HEK293 (cell line): ENCODE data around the gene PRCC.

Source experiments
- SP2 ChIP-seq: fragments of 450-650 bp; formaldehyde crosslinking; IDR thresholded peaks from 2 replicates; pipeline ENCODE4 v1.5.1; 2016; ENCODE audit warnings: missing biosample characterization, missing genetic modification characterization
- SP3 ChIP-seq: fragments of 450-650 bp; formaldehyde crosslinking; IDR thresholded peaks from 2 replicates; pipeline ENCODE4 v1.5.1; 2016; ENCODE audit warnings: missing biosample characterization, missing genetic modification characterization
- ZBTB17 ChIP-seq: fragments of 450-650 bp; formaldehyde crosslinking; IDR thresholded peaks from 2 replicates; pipeline ENCODE4 v1.5.1; 2016; ENCODE audit warnings: missing biosample characterization, missing genetic modification characterization
- ZEB2 ChIP-seq: fragments of 450-650 bp; formaldehyde crosslinking; IDR thresholded peaks from 2 replicates; pipeline ENCODE4 v1.5.1; 2016; ENCODE audit warnings: missing biosample characterization, missing genetic modification characterization
- ZNF146 ChIP-seq: fragments of 450-650 bp; formaldehyde crosslinking; IDR thresholded peaks from 2 replicates; pipeline ENCODE4 v1.5.1; 2016; ENCODE audit warnings: missing biosample characterization, missing genetic modification characterization
- ZNF174 ChIP-seq: fragments of 450-650 bp; formaldehyde crosslinking; IDR thresholded peaks from 2 replicates; pipeline ENCODE4 v1.5.0; 2017; ENCODE audit warnings: missing biosample characterization, mild to moderate bottlenecking, missing genetic modification characterization
- ZNF184 ChIP-seq: fragments of 450-650 bp; IDR thresholded peaks from 2 replicates; pipeline ENCODE4 v1.5.1; 2018; ENCODE audit warnings: missing biosample characterization, mild to moderate bottlenecking, missing genetic modification characterization
- ZNF2 ChIP-seq: fragments of 450-650 bp; formaldehyde crosslinking; IDR thresholded peaks from 2 replicates; pipeline ENCODE4 v1.5.1; 2016; ENCODE audit warnings: missing biosample characterization, missing genetic modification characterization
- ZNF248 ChIP-seq: fragments of 450-650 bp; formaldehyde crosslinking; IDR thresholded peaks from 2 replicates; pipeline ENCODE4 v1.5.1; 2017; ENCODE audit warnings: missing biosample characterization, missing genetic modification characterization
- ZNF292 ChIP-seq: fragments of 450-650 bp; formaldehyde crosslinking; IDR thresholded peaks from 2 replicates; pipeline ENCODE4 v1.5.1; 2016; ENCODE audit warnings: low read depth, missing biosample characterization, missing genetic modification characterization, borderline replicate concordance
- ZNF341 ChIP-seq: fragments of 450-650 bp; formaldehyde crosslinking; IDR thresholded peaks from 2 replicates; pipeline ENCODE4; 2016; ENCODE audit warnings: low read depth, missing biosample characterization, missing genetic modification characterization
- ZNF394 ChIP-seq: fragments of 450-650 bp; formaldehyde crosslinking; IDR thresholded peaks from 2 replicates; pipeline ENCODE4 v1.5.1; 2016; ENCODE audit warnings: missing biosample characterization, missing genetic modification characterization, mild to moderate bottlenecking, moderate library complexity, borderline replicate concordance
- ZNF571 ChIP-seq: fragments of 450-650 bp; formaldehyde crosslinking; IDR thresholded peaks from 2 replicates; pipeline ENCODE4 v1.5.0; 2017; ENCODE audit warnings: missing biosample characterization, missing genetic modification characterization
- ZNF624 ChIP-seq: fragments of 450-650 bp; formaldehyde crosslinking; IDR thresholded peaks from 2 replicates; pipeline ENCODE4 v1.5.1; 2017; ENCODE audit warnings: missing biosample characterization, missing genetic modification characterization
- ZNF626 ChIP-seq: fragments of 450-650 bp; sonication (Bioruptor Pico); formaldehyde crosslinking; IDR thresholded peaks from 2 replicates; pipeline ENCODE4 v1.5.1; 2018; ENCODE audit warnings: missing biosample characterization, missing genetic modification characterization, inconsistent platforms
- ZNF792 ChIP-seq: fragments of 450-650 bp; formaldehyde crosslinking; IDR thresholded peaks from 2 replicates; pipeline ENCODE4 v1.5.1; 2016; ENCODE audit warnings: missing biosample characterization, missing genetic modification characterization
- TF ChIP-seq, protein P1 (sequence below): fragments of 450-650 bp; formaldehyde crosslinking; IDR thresholded peaks from 2 replicates; pipeline ENCODE4 v1.5.1; 2016; ENCODE audit warnings: missing biosample characterization, missing genetic modification characterization, borderline replicate concordance
- TF ChIP-seq, protein P2 (sequence below): fragments of 450-650 bp; formaldehyde crosslinking; IDR thresholded peaks from 2 replicates; pipeline ENCODE4 v1.5.1; 2017; ENCODE audit warnings: missing biosample characterization, mild to moderate bottlenecking, missing genetic modification characterization, moderate library complexity
- TF ChIP-seq, protein P3 (sequence below): fragments of 450-650 bp; formaldehyde crosslinking; IDR thresholded peaks from 2 replicates; pipeline ENCODE4; 2016; ENCODE audit warnings: missing biosample characterization, missing genetic modification characterization
- TF ChIP-seq, protein P4 (sequence below): fragments of 450-650 bp; formaldehyde crosslinking; optimal IDR thresholded peaks from 2 replicates; pipeline ENCODE3; 2016; ENCODE audit warnings: missing biosample characterization, mild to moderate bottlenecking, missing genetic modification characterization
- TF ChIP-seq, protein P5 (sequence below): fragments of 450-650 bp; formaldehyde crosslinking; conservative IDR thresholded peaks from 2 replicates; pipeline ENCODE4 v1.5.1; 2016; ENCODE audit warnings: low read depth, missing biosample characterization, missing genetic modification characterization
- TF ChIP-seq, protein P6 (sequence below): fragments of 450-650 bp; formaldehyde crosslinking; IDR thresholded peaks from 2 replicates; pipeline ENCODE4 v1.5.1; 2016; ENCODE audit warnings: missing biosample characterization, missing genetic modification characterization

The PRCC gene

DNA sequence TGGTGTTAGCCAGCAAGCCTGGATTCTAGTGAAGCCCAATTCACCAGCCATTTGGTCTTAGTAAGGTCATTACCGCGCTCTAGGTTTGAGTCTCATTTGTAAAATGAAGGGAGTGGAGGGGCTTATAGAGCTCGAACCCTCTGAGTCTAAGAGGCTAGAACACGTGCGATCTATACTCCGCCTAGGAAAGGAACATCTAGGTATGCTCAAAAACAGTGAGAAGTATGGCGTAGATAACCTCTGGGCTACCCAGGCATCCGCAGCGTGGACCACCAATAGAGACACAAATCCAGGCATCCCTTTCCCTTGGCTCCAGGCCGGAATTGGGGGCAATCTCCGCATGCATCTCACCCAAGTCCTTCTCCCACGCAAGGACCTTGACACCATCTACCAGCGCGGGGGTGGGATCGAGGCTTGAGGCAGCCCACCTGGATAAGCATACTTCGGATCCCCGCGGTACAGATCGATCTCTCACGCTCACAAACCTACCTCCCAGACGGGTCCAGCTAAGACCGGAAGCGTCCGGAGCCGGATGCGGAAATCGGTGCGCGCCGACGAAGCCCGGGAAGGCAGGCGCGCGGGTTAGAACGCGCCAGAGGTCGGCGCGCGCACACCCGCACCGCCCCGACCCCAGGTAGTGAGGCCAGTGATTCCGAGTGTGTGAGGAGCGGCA, 39.3 kb upstream of the PRCC start, which contains the start of gene METTL25B (continued):
- TF ChIP-seq ZNF292 (tag by site-specific recombination) (no peak), ZNF571 (no peak), ZBTB17 (tag by site-specific recombination) (peak; percentile 90), ZNF248 (tag by site-specific recombination) (no peak), ZNF792 (tag by site-specific recombination) (no peak), ZNF626 (tag by site-specific recombination) (no peak), ZNF2 (tag by site-specific recombination) (0 out of 2 replicates have a peak, but pooled peaks have one; percentile 43), ZNF146 (0 out of 2 replicates have a peak, but pooled peaks have one; percentile 18), ZEB2 (tag by site-specific recombination) (peak; percentile 53; the same call in 1 of the 2 replicates), ZNF394 (tag by site-specific recombination) (no peak), ZNF184 (tag by site-specific recombination) (no peak), ZNF624 (tag by site-specific recombination) (no peak), ZNF341 (no peak), SP3 (tag by site-specific recombination) (no peak), ZNF174 (tag by site-specific recombination) (no peak), SP2 (tag by site-specific recombination) (peak; percentile 62; the same call in 1 of the 2 replicates)
- TF ChIP-seq, protein P1, sequence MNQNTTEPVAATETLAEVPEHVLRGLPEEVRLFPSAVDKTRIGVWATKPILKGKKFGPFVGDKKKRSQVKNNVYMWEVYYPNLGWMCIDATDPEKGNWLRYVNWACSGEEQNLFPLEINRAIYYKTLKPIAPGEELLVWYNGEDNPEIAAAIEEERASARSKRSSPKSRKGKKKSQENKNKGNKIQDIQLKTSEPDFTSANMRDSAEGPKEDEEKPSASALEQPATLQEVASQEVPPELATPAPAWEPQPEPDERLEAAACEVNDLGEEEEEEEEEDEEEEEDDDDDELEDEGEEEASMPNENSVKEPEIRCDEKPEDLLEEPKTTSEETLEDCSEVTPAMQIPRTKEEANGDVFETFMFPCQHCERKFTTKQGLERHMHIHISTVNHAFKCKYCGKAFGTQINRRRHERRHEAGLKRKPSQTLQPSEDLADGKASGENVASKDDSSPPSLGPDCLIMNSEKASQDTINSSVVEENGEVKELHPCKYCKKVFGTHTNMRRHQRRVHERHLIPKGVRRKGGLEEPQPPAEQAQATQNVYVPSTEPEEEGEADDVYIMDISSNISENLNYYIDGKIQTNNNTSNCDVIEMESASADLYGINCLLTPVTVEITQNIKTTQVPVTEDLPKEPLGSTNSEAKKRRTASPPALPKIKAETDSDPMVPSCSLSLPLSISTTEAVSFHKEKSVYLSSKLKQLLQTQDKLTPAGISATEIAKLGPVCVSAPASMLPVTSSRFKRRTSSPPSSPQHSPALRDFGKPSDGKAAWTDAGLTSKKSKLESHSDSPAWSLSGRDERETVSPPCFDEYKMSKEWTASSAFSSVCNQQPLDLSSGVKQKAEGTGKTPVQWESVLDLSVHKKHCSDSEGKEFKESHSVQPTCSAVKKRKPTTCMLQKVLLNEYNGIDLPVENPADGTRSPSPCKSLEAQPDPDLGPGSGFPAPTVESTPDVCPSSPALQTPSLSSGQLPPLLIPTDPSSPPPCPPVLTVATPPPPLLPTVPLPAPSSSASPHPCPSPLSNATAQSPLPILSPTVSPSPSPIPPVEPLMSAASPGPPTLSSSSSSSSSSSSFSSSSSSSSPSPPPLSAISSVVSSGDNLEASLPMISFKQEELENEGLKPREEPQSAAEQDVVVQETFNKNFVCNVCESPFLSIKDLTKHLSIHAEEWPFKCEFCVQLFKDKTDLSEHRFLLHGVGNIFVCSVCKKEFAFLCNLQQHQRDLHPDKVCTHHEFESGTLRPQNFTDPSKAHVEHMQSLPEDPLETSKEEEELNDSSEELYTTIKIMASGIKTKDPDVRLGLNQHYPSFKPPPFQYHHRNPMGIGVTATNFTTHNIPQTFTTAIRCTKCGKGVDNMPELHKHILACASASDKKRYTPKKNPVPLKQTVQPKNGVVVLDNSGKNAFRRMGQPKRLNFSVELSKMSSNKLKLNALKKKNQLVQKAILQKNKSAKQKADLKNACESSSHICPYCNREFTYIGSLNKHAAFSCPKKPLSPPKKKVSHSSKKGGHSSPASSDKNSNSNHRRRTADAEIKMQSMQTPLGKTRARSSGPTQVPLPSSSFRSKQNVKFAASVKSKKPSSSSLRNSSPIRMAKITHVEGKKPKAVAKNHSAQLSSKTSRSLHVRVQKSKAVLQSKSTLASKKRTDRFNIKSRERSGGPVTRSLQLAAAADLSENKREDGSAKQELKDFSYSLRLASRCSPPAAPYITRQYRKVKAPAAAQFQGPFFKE (tag by site-specific recombination) = no peak
- TF ChIP-seq, protein P2, sequence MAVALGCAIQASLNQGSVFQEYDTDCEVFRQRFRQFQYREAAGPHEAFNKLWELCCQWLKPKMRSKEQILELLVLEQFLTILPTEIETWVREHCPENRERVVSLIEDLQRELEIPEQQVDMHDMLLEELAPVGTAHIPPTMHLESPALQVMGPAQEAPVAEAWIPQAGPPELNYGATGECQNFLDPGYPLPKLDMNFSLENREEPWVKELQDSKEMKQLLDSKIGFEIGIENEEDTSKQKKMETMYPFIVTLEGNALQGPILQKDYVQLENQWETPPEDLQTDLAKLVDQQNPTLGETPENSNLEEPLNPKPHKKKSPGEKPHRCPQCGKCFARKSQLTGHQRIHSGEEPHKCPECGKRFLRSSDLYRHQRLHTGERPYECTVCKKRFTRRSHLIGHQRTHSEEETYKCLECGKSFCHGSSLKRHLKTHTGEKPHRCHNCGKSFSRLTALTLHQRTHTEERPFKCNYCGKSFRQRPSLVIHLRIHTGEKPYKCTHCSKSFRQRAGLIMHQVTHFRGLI = no peak
- TF ChIP-seq, protein P3, sequence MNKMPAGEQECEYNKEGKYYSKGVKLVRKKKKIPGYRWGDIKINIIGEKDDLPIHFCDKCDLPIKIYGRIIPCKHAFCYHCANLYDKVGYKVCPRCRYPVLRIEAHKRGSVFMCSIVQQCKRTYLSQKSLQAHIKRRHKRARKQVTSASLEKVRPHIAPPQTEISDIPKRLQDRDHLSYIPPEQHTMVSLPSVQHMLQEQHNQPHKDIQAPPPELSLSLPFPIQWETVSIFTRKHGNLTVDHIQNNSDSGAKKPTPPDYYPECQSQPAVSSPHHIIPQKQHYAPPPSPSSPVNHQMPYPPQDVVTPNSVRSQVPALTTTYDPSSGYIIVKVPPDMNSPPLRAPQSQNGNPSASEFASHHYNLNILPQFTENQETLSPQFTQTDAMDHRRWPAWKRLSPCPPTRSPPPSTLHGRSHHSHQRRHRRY (tag by site-specific recombination) = no peak
- TF ChIP-seq, protein P4, sequence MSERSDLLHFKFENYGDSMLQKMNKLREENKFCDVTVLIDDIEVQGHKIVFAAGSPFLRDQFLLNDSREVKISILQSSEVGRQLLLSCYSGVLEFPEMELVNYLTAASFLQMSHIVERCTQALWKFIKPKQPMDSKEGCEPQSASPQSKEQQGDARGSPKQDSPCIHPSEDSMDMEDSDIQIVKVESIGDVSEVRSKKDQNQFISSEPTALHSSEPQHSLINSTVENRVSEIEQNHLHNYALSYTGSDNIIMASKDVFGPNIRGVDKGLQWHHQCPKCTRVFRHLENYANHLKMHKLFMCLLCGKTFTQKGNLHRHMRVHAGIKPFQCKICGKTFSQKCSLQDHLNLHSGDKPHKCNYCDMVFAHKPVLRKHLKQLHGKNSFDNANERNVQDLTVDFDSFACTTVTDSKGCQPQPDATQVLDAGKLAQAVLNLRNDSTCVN (tag by site-specific recombination) = peak; percentile 79
- TF ChIP-seq, protein P5, sequence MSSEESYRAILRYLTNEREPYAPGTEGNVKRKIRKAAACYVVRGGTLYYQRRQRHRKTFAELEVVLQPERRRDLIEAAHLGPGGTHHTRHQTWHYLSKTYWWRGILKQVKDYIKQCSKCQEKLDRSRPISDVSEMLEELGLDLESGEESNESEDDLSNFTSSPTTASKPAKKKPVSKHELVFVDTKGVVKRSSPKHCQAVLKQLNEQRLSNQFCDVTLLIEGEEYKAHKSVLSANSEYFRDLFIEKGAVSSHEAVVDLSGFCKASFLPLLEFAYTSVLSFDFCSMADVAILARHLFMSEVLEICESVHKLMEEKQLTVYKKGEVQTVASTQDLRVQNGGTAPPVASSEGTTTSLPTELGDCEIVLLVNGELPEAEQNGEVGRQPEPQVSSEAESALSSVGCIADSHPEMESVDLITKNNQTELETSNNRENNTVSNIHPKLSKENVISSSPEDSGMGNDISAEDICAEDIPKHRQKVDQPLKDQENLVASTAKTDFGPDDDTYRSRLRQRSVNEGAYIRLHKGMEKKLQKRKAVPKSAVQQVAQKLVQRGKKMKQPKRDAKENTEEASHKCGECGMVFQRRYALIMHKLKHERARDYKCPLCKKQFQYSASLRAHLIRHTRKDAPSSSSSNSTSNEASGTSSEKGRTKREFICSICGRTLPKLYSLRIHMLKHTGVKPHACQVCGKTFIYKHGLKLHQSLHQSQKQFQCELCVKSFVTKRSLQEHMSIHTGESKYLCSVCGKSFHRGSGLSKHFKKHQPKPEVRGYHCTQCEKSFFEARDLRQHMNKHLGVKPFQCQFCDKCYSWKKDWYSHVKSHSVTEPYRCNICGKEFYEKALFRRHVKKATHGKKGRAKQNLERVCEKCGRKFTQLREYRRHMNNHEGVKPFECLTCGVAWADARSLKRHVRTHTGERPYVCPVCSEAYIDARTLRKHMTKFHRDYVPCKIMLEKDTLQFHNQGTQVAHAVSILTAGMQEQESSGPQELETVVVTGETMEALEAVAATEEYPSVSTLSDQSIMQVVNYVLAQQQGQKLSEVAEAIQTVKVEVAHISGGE = peak; percentile 88; the same call in 1 of the 2 replicates
- TF ChIP-seq, protein P6, sequence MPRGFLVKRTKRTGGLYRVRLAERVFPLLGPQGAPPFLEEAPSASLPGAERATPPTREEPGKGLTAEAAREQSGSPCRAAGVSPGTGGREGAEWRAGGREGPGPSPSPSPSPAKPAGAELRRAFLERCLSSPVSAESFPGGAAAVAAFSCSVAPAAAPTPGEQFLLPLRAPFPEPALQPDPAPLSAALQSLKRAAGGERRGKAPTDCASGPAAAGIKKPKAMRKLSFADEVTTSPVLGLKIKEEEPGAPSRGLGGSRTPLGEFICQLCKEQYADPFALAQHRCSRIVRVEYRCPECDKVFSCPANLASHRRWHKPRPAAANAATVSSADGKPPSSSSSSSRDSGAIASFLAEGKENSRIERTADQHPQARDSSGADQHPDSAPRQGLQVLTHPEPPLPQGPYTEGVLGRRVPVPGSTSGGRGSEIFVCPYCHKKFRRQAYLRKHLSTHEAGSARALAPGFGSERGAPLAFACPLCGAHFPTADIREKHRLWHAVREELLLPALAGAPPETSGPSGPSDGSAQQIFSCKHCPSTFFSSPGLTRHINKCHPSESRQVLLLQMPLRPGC (tag by site-specific recombination) = peak; percentile 30; the same call in 1 of the 2 replicates
